Measurements from ENCODE around the gene CAMKV. TPM values are rescaled to one million over a fixed set of nuclear protein-coding genes. Genes with fewer than 3 reads are reported as not detected.
A peak's percentile ranks its signal among the peaks of the same experiment; 100 is the strongest.
"Not testable (repeated sequence)": the region's sequence is repeated elsewhere in the genome, so short reads cannot be mapped to it uniquely, and the experiment has no call there.

Gene CAMKV
- total RNA-seq, 1 donor from 2014 or later, result not detected

GRCh38 chr3:49831341-49831740 is 38.4 kb downstream of the CAMKV start:
- TF ChIP-seq CTCF (IDR thresholded peaks at IDR 0.05), result no peak
- Histone ChIP-seq H3K27me3 (ENCODE audit: low read depth) (no peaks in the 10 kb centered on the region), H3K27ac (no peak overlapping the region), H3K4me1 (no peaks in the 10 kb centered on the region), H3K9me3 (no peaks in the 10 kb centered on the region), H3K36me3 (no peaks in the 10 kb centered on the region), H3K4me3 (no peak overlapping the region)
- DNase-seq, result no peak
- no peak for ATAC-seq
- intact Hi-C loops (cut with DNase I), result no loop called here

GRCh38 chr3:49826016-49826415 is 43.7 kb downstream of the CAMKV start:
- no peaks in the 10 kb centered on the region for H3K27me3 ChIP-seq (ENCODE audit: low read depth)
- H3K36me3 ChIP-seq, result no peaks in the 10 kb centered on the region
- H3K4me3 ChIP-seq, result no peak overlapping the region
- intact Hi-C loops (cut with DNase I), result no loop called here
- no peak for TF ChIP-seq CTCF (IDR thresholded peaks at IDR 0.05)
- no peaks in the 10 kb centered on the region for H3K9me3 ChIP-seq
- ATAC-seq (no peak), DNase-seq (no peak)
- H3K4me1 ChIP-seq, result no peaks in the 10 kb centered on the region
- no peak overlapping the region for H3K27ac ChIP-seq

- intact Hi-C loops (cut with DNase I); ATAC-seq; H3K4me3 ChIP-seq; H3K9me3 ChIP-seq; H3K4me1 ChIP-seq; H3K27ac ChIP-seq; H3K27me3 ChIP-seq (ENCODE audit: low read depth); H3K36me3 ChIP-seq; DNase-seq: not testable (repeated sequence)
Observed at GRCh38 chr3:49823131-49823530, 46.6 kb downstream of the CAMKV start.

- peaks cover 40% of the 10 kb centered on the region for H3K4me1 ChIP-seq
- DNase-seq (peak; percentile 71), ATAC-seq (peak; percentile 91 to 94)
- intact Hi-C loops (cut with DNase I), result no loop called here
- peak within 1 kb of the TSS; percentile 90 for H3K27ac ChIP-seq
- H3K36me3 ChIP-seq, result peaks cover 40% of the 10 kb centered on the region
- no peaks in the 10 kb centered on the region for H3K9me3 ChIP-seq
- H3K27me3 ChIP-seq (ENCODE audit: low read depth), result no peaks in the 10 kb centered on the region
- H3K4me3 ChIP-seq, result peak within 1 kb of the TSS; percentile 67
- no peak for TF ChIP-seq CTCF (IDR thresholded peaks at IDR 0.05)
Observed at GRCh38 chr3:49813497-49814174, 56.1 kb downstream of the CAMKV start, which contains the start of gene UBA7. Gene UBA7, minus strand, starts transcription at chr3:49813953. Its CDS starts 166 bp downstream, at chr3:49813787.

GRCh38 chr3:49812916-49813496 is 56.7 kb downstream of the CAMKV start:
- Histone ChIP-seq H3K4me1 (peaks cover 46% of the 10 kb centered on the region), H3K36me3 (peaks cover 41% of the 10 kb centered on the region), H3K27ac (peak overlapping the region; percentile 90), H3K27me3 (ENCODE audit: low read depth) (no peaks in the 10 kb centered on the region), H3K9me3 (no peaks in the 10 kb centered on the region), H3K4me3 (peak overlapping the region; percentile 67)
- intact Hi-C loops (cut with DNase I), result no loop called here
- no peak for TF ChIP-seq CTCF (IDR thresholded peaks at IDR 0.05)
- ATAC-seq (peak; percentile 83 to 89), DNase-seq (peak; percentile 71)

Other genes with a start within 250 kb of the CAMKV start
- 83.4 TPM for gene APEH, start 195.6 kb downstream of the CAMKV start, total RNA-seq
- gene MST1, start 180.4 kb downstream of the CAMKV start, total RNA-seq, result 17.5 TPM
- 42.9 TPM for gene RNF123, start 180.3 kb downstream of the CAMKV start, total RNA-seq
- gene AMIGO3, start 150.2 kb downstream of the CAMKV start, total RNA-seq, result not detected
- gene GMPPB, start 146.0 kb downstream of the CAMKV start, total RNA-seq, result 27.3 TPM
- gene IP6K1, start 83.4 kb downstream of the CAMKV start, total RNA-seq, result 37.5 TPM
- gene CDHR4, start 70.0 kb downstream of the CAMKV start, total RNA-seq, result 9.6 TPM
- 5.3 TPM for gene INKA1, start 66.6 kb downstream of the CAMKV start, total RNA-seq
- gene UBA7, start 56.0 kb downstream of the CAMKV start, total RNA-seq, result 128 TPM
- gene TRAIP, start 13.3 kb downstream of the CAMKV start, total RNA-seq, result 3.0 TPM
- 27.3 TPM for gene MST1R, start 34.0 kb upstream of the CAMKV start, total RNA-seq
- gene MON1A, start 59.9 kb upstream of the CAMKV start, total RNA-seq, result 9.7 TPM
- 101 TPM for gene RBM6, start 70.2 kb upstream of the CAMKV start, total RNA-seq
- 153 TPM for gene RBM5, start 219.0 kb upstream of the CAMKV start, total RNA-seq